Left ventricle myocardium inferior (tissue), 1 donor: Measurements from ENCODE around the gene TSSK3. TPM values are rescaled to one million over a fixed set of nuclear protein-coding genes. Genes with fewer than 3 reads are reported as not detected.

Experiments
- DNase-seq: peaks from one replicate; pipeline ENCODE4 v3.0.0-alpha.2; 2020
- H3K27ac ChIP-seq: fragments of 200-600 bp; replicated peaks from 2 replicates; pipeline ENCODE4 v1.8.0; 2021
- H3K27me3 ChIP-seq: fragments of 200-600 bp; 2 replicates; pipeline ENCODE4 v1.8.0; 2021; ENCODE audit warnings: low read depth
- H3K36me3 ChIP-seq: fragments of 200-600 bp; 2 replicates; pipeline ENCODE4 v1.8.0; 2021
- H3K4me1 ChIP-seq: fragments of 200-600 bp; 2 replicates; pipeline ENCODE4 v1.8.0; 2021
- H3K4me3 ChIP-seq: fragments of 200-600 bp; 2 replicates; pipeline ENCODE4 v1.8.0; 2021; ENCODE audit warnings: mild to moderate bottlenecking, moderate library complexity
- H3K9me3 ChIP-seq: fragments of 200-600 bp; replicated peaks from 2 replicates; pipeline ENCODE4 v1.8.0; 2021
- CTCF ChIP-seq: fragments of 200-600 bp; IDR thresholded peaks from 2 replicates; pipeline ENCODE4 v1.8.0; 2021; ENCODE audit warnings: antibody characterized with exemption, mild to moderate bottlenecking, borderline replicate concordance
- intact Hi-C: fragments of 100-400 bp; cut with micrococcal nuclease; formaldehyde crosslinking; loops from one replicate; pipeline ENCODE4 v1.11.0; 2022
- total RNA-seq: library from RNA; stranded (reverse); fragmentation: NEBNext Ultra II Directional; extraction: Animal tissue kit (Norgen Biotek cat#: 25700); gene quantifications from one replicate; pipeline ENCODE4 v1.2.1, GENCODE V29; 2021
- donor health status: DM: no; HTN: yes; CAD: no; lungs with severe emphysema.

The TSSK3 gene
- total RNA-seq, 1 donor from 2014 or later = 2.1 TPM

- TF ChIP-seq CTCF = no peak
- intact Hi-C loops = no loop called here
- H3K27me3 ChIP-seq = no peaks in the 10 kb centered on the region
- no peaks in the 10 kb centered on the region for H3K9me3 ChIP-seq
- no peak overlapping the region for H3K27ac ChIP-seq
- peaks cover 83% of the 10 kb centered on the region for H3K36me3 ChIP-seq
- H3K4me1 ChIP-seq = peaks cover 9% of the 10 kb centered on the region
- DNase-seq = no peak
- H3K4me3 ChIP-seq = no peak overlapping the region
These were observed 32.3 kb upstream of the TSSK3 start for GRCh38 chr1:32329931-32330466.

- Histone ChIP-seq H3K4me3 (no peak overlapping the region), H3K27me3 (no peaks in the 10 kb centered on the region), H3K9me3 (no peaks in the 10 kb centered on the region), H3K27ac (no peak overlapping the region), H3K36me3 (peaks cover 76% of the 10 kb centered on the region), H3K4me1 (peaks cover 14% of the 10 kb centered on the region)
- intact Hi-C loops = no loop called here
- no peak for DNase-seq
- no peak for TF ChIP-seq CTCF
These were observed 31.7 kb upstream of the TSSK3 start for GRCh38 chr1:32330558-32331151.

- H3K4me3 ChIP-seq = no peak overlapping the region
- no peaks in the 10 kb centered on the region for H3K27me3 ChIP-seq
- H3K4me1 ChIP-seq = peaks cover 23% of the 10 kb centered on the region
- DNase-seq = no peak
- no peak overlapping the region for H3K27ac ChIP-seq
- intact Hi-C loops = no loop called here
- peaks cover 70% of the 10 kb centered on the region for H3K36me3 ChIP-seq
- H3K9me3 ChIP-seq = no peaks in the 10 kb centered on the region
- no peak for TF ChIP-seq CTCF
These were observed 30.8 kb upstream of the TSSK3 start for GRCh38 chr1:32331549-32331948.

- Histone ChIP-seq H3K36me3 (peaks cover 61% of the 10 kb centered on the region), H3K27me3 (no peaks in the 10 kb centered on the region), H3K27ac (no peak overlapping the region), H3K4me3 (no peak overlapping the region), H3K9me3 (no peaks in the 10 kb centered on the region), H3K4me1 (peaks cover 32% of the 10 kb centered on the region)
- DNase-seq = no peak
- intact Hi-C loops = no loop called here
- no peak for TF ChIP-seq CTCF
These were observed 29.9 kb upstream of the TSSK3 start for GRCh38 chr1:32332290-32333079.

GRCh38 chr1:32333251-32333963 lies 28.9 kb upstream of the TSSK3 start:
- H3K9me3 ChIP-seq = no peaks in the 10 kb centered on the region

More at GRCh38 chr1:32333251-32333963, 28.9 kb upstream of the TSSK3 start:
- DNase-seq = no peak
- H3K4me3 ChIP-seq = no peak overlapping the region
- H3K27ac ChIP-seq = no peak overlapping the region
- no peak for TF ChIP-seq CTCF
- intact Hi-C loops = no loop called here
- peaks cover 42% of the 10 kb centered on the region for H3K4me1 ChIP-seq
- H3K27me3 ChIP-seq = no peaks in the 10 kb centered on the region
- peaks cover 51% of the 10 kb centered on the region for H3K36me3 ChIP-seq
